OCI-LY3 (cell line): ENCODE results near the gene VAV3.
"Not testable (repeated sequence)": the region's sequence is repeated elsewhere in the genome, so short reads cannot be mapped to it uniquely, and the experiment has no call there.

ENCODE experiments used
- H2AFZ ChIP-seq: fragments of 200-600, 300-600 bp; shearing (Covaris generic); 2 replicates; pipeline ENCODE4 v1.6.0; 2014; ENCODE audit warnings: antibody characterized with exemption, low read depth, low read length
- H3K27ac ChIP-seq: fragments of 200-600, 300-600 bp; sonication (generic); 2 replicates; pipeline ENCODE4 v1.5.1; 2014; ENCODE audit warnings: mild to moderate bottlenecking, low read length, moderate library complexity, mixed read lengths
- H3K27me3 ChIP-seq: fragments of 200-600, 300-600 bp; sonication (generic); 2 replicates; pipeline ENCODE4 v1.6.1; 2014; ENCODE audit warnings: low read depth, low read length, mixed read lengths
- H3K36me3 ChIP-seq: fragments of 200-600, 300-600 bp; sonication (generic); replicated peaks from 2 replicates; pipeline ENCODE3; 2014; ENCODE audit warnings: low read depth, low read length, mixed read lengths
- H3K4me1 ChIP-seq: fragments of 300-600, 200-600 bp; sonication (generic); 2 replicates; pipeline ENCODE4 v1.6.1; 2014; ENCODE audit warnings: low read length, mixed read lengths
- H3K4me2 ChIP-seq: fragments of 200-600, 300-600 bp; sonication (generic); 2 replicates; pipeline ENCODE4 v1.6.1; 2014; ENCODE audit warnings: low read length, mixed read lengths
- H3K4me3 ChIP-seq: fragments of 300-600, 200-600 bp; sonication (generic); 2 replicates; pipeline ENCODE4 v1.5.1; 2014; ENCODE audit warnings: antibody characterized with exemption, mild to moderate bottlenecking, low read length, moderate library complexity
- H3K79me2 ChIP-seq: fragments of 300-600, 200-600 bp; shearing (Covaris generic); 2 replicates; pipeline ENCODE4 v1.6.1; 2014; ENCODE audit warnings: mild to moderate bottlenecking, low read length, mixed read lengths
- H3K9ac ChIP-seq: fragments of 300-600, 200-600 bp; shearing (Covaris generic); 2 replicates; pipeline ENCODE4 v1.6.0; 2014; ENCODE audit warnings: mild to moderate bottlenecking, low read length, moderate library complexity
- H3K9me3 ChIP-seq: fragments of 200-600, 300-600 bp; shearing (Covaris generic); 2 replicates; pipeline ENCODE4 v1.6.1; 2014; ENCODE audit warnings: low read length, mixed read lengths; ENCODE audit not compliant: insufficient read depth
- H4K20me1 ChIP-seq: fragments of 200-600, 300-600 bp; sonication (generic); 2 replicates; pipeline ENCODE4 v1.6.1; 2016; ENCODE audit warnings: low read length, mixed read lengths; ENCODE audit not compliant: insufficient read depth
- CTCF ChIP-seq: fragments of 200-600, 300-600 bp; sonication (generic); IDR thresholded peaks from 2 replicates; pipeline ENCODE4 v1.5.1; 2014; ENCODE audit warnings: antibody characterized with exemption, low read length, low read depth
- EZH2phosphoT487 ChIP-seq: fragments of 200-600 bp; shearing (Covaris generic); IDR thresholded peaks from 2 replicates; pipeline ENCODE4 v1.6.1; 2018; ENCODE audit warnings: antibody characterized with exemption, mixed run types, low read depth

Gene VAV3

GRCh38 chr1:107727866-107728265, 237.1 kb downstream of the VAV3 start:
- H2AFZ ChIP-seq = no peak overlapping the region

GRCh38 chr1:107726860-107727259, 238.1 kb downstream of the VAV3 start:
- Histone ChIP-seq H3K4me2 (no peak overlapping the region), H2AFZ (no peak overlapping the region), H3K27ac (no peak overlapping the region), H3K9ac (no peak overlapping the region), H3K4me1 (no peaks in the 10 kb centered on the region), H3K36me3 (no peaks in the 10 kb centered on the region), H3K9me3 (no peaks in the 10 kb centered on the region), H3K79me2 (no peaks in the 10 kb centered on the region), H3K4me3 (no peak overlapping the region), H4K20me1 (no peaks in the 10 kb centered on the region), H3K27me3 (no peaks in the 10 kb centered on the region)
- TF ChIP-seq EZH2phosphoT487 (no peak), CTCF (no peak)

More at GRCh38 chr1:107727866-107728265, 237.1 kb downstream of the VAV3 start:
- no peaks in the 10 kb centered on the region for H3K79me2 ChIP-seq
- no peak overlapping the region for H3K4me2 ChIP-seq
- no peak overlapping the region for H3K27ac ChIP-seq
- no peaks in the 10 kb centered on the region for H3K9me3 ChIP-seq
- H3K4me3 ChIP-seq = no peak overlapping the region
- no peaks in the 10 kb centered on the region for H3K4me1 ChIP-seq
- no peaks in the 10 kb centered on the region for H3K27me3 ChIP-seq
- no peak for TF ChIP-seq EZH2phosphoT487
- no peak for TF ChIP-seq CTCF
- H3K36me3 ChIP-seq = no peaks in the 10 kb centered on the region
- H3K9ac ChIP-seq = no peak overlapping the region
- no peaks in the 10 kb centered on the region for H4K20me1 ChIP-seq

- no peak overlapping the region for H3K9ac ChIP-seq
- TF ChIP-seq CTCF = no peak
- TF ChIP-seq EZH2phosphoT487 = no peak
Observed at GRCh38 chr1:107724648-107725047, 240.3 kb downstream of the VAV3 start.

GRCh38 chr1:107720210-107720609, 244.8 kb downstream of the VAV3 start:
- not testable (repeated sequence) for H3K79me2 ChIP-seq, H3K4me1 ChIP-seq, H3K36me3 ChIP-seq, H3K9ac ChIP-seq, H3K9me3 ChIP-seq, H2AFZ ChIP-seq, H4K20me1 ChIP-seq, H3K4me2 ChIP-seq, H3K27ac ChIP-seq, H3K4me3 ChIP-seq, H3K27me3 ChIP-seq

More at GRCh38 chr1:107724648-107725047, 240.3 kb downstream of the VAV3 start:
- no peak overlapping the region for H3K27ac ChIP-seq
- no peak overlapping the region for H3K4me3 ChIP-seq
- H3K36me3 ChIP-seq = no peaks in the 10 kb centered on the region
- H3K79me2 ChIP-seq = no peaks in the 10 kb centered on the region
- H3K9me3 ChIP-seq = no peaks in the 10 kb centered on the region
- no peak overlapping the region for H2AFZ ChIP-seq
- H3K4me1 ChIP-seq = no peaks in the 10 kb centered on the region
- H3K27me3 ChIP-seq = no peaks in the 10 kb centered on the region
- H3K4me2 ChIP-seq = no peak overlapping the region
- H4K20me1 ChIP-seq = no peaks in the 10 kb centered on the region

- Histone ChIP-seq H3K27me3 (no peaks in the 10 kb centered on the region), H3K9me3 (no peaks in the 10 kb centered on the region), H3K27ac (no peak overlapping the region), H4K20me1 (no peaks in the 10 kb centered on the region), H3K36me3 (no peaks in the 10 kb centered on the region), H3K9ac (no peak overlapping the region), H3K4me2 (no peak overlapping the region), H3K4me3 (no peak overlapping the region), H3K79me2 (no peaks in the 10 kb centered on the region), H2AFZ (no peak overlapping the region), H3K4me1 (no peaks in the 10 kb centered on the region)
- no peak for TF ChIP-seq EZH2phosphoT487
- no peak for TF ChIP-seq CTCF
Observed at GRCh38 chr1:107710005-107710404, 255.0 kb downstream of the VAV3 start.
